ENCODE data around the gene NQO2.
"Not testable (repeated sequence)": the region's sequence is repeated elsewhere in the genome, so short reads cannot be mapped to it uniquely, and the experiment has no call there.

GRCh38 chr6:2998249-2998997 lies 1.3 kb upstream of the NQO2 start:
- TF ChIP-seq CTCF (IDR thresholded peaks at IDR 0.05 in 2 of 3, conservative IDR thresholded peaks at IDR 0.05 in 1 of 3; ENCODE audit: borderline replicate concordance in 1 of 3, insufficient read depth in 1 of 3, low read depth in 2 of 3, low read length in 2 of 3) (peak; percentile 42 to 57 (median 52); a peak in 4 of 6 replicates), RAD21 (IDR thresholded peaks at IDR 0.05; ENCODE audit: low read depth) (peak; percentile 71)
- not testable (repeated sequence) for TF ChIP-seq YY1 (IDR thresholded peaks at IDR 0.05; ENCODE audit: extremely low read depth, insufficient replicate concordance, low read depth, low read length); ATF3 (IDR thresholded peaks at IDR 0.05); ZBTB33 (IDR thresholded peaks at IDR 0.05; ENCODE audit: extremely low read depth, insufficient replicate concordance, low read length); JUND (IDR thresholded peaks at IDR 0.05); POLR2AphosphoS5 (IDR thresholded peaks at IDR 0.05; ENCODE audit: low read depth, low read length); SP1 (IDR thresholded peaks at IDR 0.05; ENCODE audit: low read depth); MAX (IDR thresholded peaks at IDR 0.05); REST (IDR thresholded peaks at IDR 0.05; ENCODE audit: low read depth); TCF7L2 (IDR thresholded peaks at IDR 0.05; ENCODE audit: borderline replicate concordance, extremely low read depth, insufficient read depth, insufficient read length)
